Endothelial cell (in vitro differentiated cells): Measurements from ENCODE around the gene CPEB2. TPM values are rescaled to one million over a fixed set of nuclear protein-coding genes. Genes with fewer than 3 reads are reported as not detected.

ENCODE experiments used
- DNase-seq: peaks from one replicate; pipeline ENCODE4 v3.0.0; 2021; ENCODE audit warnings: low spot score
- H3K27ac Mint-ChIP-seq: one replicate; pipeline ENCODE4 v1.8.0; 2021; ENCODE audit warnings: mixed read lengths, inconsistent platforms; ENCODE audit not compliant: unreplicated experiment
- H3K27me3 Mint-ChIP-seq: one replicate; pipeline ENCODE4 v1.8.0; 2021; ENCODE audit warnings: mild to moderate bottlenecking, moderate library complexity, mixed read lengths, inconsistent platforms; ENCODE audit not compliant: unreplicated experiment
- H3K36me3 Mint-ChIP-seq: one replicate; pipeline ENCODE4 v1.8.0; 2021; ENCODE audit warnings: mild to moderate bottlenecking, low read depth, mixed read lengths, inconsistent platforms; ENCODE audit not compliant: unreplicated experiment
- H3K4me1 Mint-ChIP-seq: one replicate; pipeline ENCODE4 v1.8.0; 2021; ENCODE audit warnings: mild to moderate bottlenecking, mixed read lengths, inconsistent platforms; ENCODE audit not compliant: unreplicated experiment
- H3K4me3 Mint-ChIP-seq: one replicate; pipeline ENCODE4 v1.8.0; 2021; ENCODE audit warnings: mild to moderate bottlenecking, mixed read lengths, inconsistent platforms; ENCODE audit not compliant: unreplicated experiment
- H3K9me3 Mint-ChIP-seq: one replicate; pipeline ENCODE4 v1.8.0; 2021; ENCODE audit warnings: mixed read lengths, inconsistent platforms; ENCODE audit not compliant: unreplicated experiment
- CTCF ChIP-seq: fragments of 200-600 bp; sonication (generic); IDR thresholded peaks from one replicate; pipeline ENCODE4 v1.5.0; 2021; ENCODE audit warnings: antibody characterized with exemption; ENCODE audit not compliant: unreplicated experiment
- total RNA-seq: library from RNA; stranded (reverse); fragmentation: NEBNext Ultra II Directional; extraction: Animal tissue kit (Norgen Biotek cat#: 25700); gene quantifications from one replicate; pipeline ENCODE4 v1.2.1, GENCODE V29; 2021; ENCODE audit not compliant: unreplicated experiment

The CPEB2 gene
- total RNA-seq, 1 donor from 2014 or later, result 14.9 TPM

GRCh38 chr4:15034071-15034764 lies 31.9 kb downstream of the CPEB2 start:
- DNase-seq, result no peak
- H3K4me1 Mint-ChIP-seq, result no peaks in the 10 kb centered on the region

GRCh38 chr4:15035159-15035558 lies 32.9 kb downstream of the CPEB2 start:
- no peak for TF ChIP-seq CTCF
- H3K27ac Mint-ChIP-seq, result no peak overlapping the region
- peaks cover 16% of the 10 kb centered on the region for H3K36me3 Mint-ChIP-seq
- no peak overlapping the region for H3K4me3 Mint-ChIP-seq
- H3K4me1 Mint-ChIP-seq, result no peaks in the 10 kb centered on the region
- no peaks in the 10 kb centered on the region for H3K9me3 Mint-ChIP-seq
- no peaks in the 10 kb centered on the region for H3K27me3 Mint-ChIP-seq
- no peak for DNase-seq

More at GRCh38 chr4:15034071-15034764, 31.9 kb downstream of the CPEB2 start:
- H3K9me3 Mint-ChIP-seq, result no peaks in the 10 kb centered on the region
- peaks cover 16% of the 10 kb centered on the region for H3K36me3 Mint-ChIP-seq
- H3K27me3 Mint-ChIP-seq, result no peaks in the 10 kb centered on the region
- TF ChIP-seq CTCF, result no peak
- H3K4me3 Mint-ChIP-seq, result no peak overlapping the region
- H3K27ac Mint-ChIP-seq, result no peak overlapping the region

- H3K36me3 Mint-ChIP-seq, result peaks cover 16% of the 10 kb centered on the region
- no peaks in the 10 kb centered on the region for H3K27me3 Mint-ChIP-seq
- H3K4me3 Mint-ChIP-seq, result no peak overlapping the region
- no peaks in the 10 kb centered on the region for H3K9me3 Mint-ChIP-seq
- H3K4me1 Mint-ChIP-seq, result peaks cover 7% of the 10 kb centered on the region
- no peak overlapping the region for H3K27ac Mint-ChIP-seq
- no peak for DNase-seq
- no peak for TF ChIP-seq CTCF
Measured at GRCh38 chr4:15037923-15038541, 35.8 kb downstream of the CPEB2 start.

GRCh38 chr4:15040916-15041463 lies 38.7 kb downstream of the CPEB2 start:
- no peaks in the 10 kb centered on the region for H3K27me3 Mint-ChIP-seq
- H3K4me1 Mint-ChIP-seq, result peaks cover 7% of the 10 kb centered on the region
- no peak for DNase-seq
- H3K36me3 Mint-ChIP-seq, result no peaks in the 10 kb centered on the region
- H3K4me3 Mint-ChIP-seq, result peak overlapping the region; percentile 13
- no peaks in the 10 kb centered on the region for H3K9me3 Mint-ChIP-seq
- TF ChIP-seq CTCF, result no peak
- peak overlapping the region; percentile 46 for H3K27ac Mint-ChIP-seq

GRCh38 chr4:15042529-15043167 lies 40.4 kb downstream of the CPEB2 start:
- no peaks in the 10 kb centered on the region for H3K9me3 Mint-ChIP-seq
- H3K27ac Mint-ChIP-seq, result no peak overlapping the region
- H3K36me3 Mint-ChIP-seq, result no peaks in the 10 kb centered on the region
- H3K27me3 Mint-ChIP-seq, result no peaks in the 10 kb centered on the region
- H3K4me1 Mint-ChIP-seq, result peaks cover 7% of the 10 kb centered on the region
- no peak for TF ChIP-seq CTCF
- H3K4me3 Mint-ChIP-seq, result no peak overlapping the region
- DNase-seq, result no peak
